Testis (tissue), 2 donors: ENCODE measurements around the gene CRB1.

Source experiments
- CTCF ChIP-seq, 3 experiments: fragments of 450-650 bp in 2 of 3; fragments of 200-600 bp in 1 of 3; sonication (generic) in 1 of 3; IDR thresholded peaks; one replicate each; pipeline ENCODE4 v1.5.1; 2016 to 2019; ENCODE audit warnings: antibody characterized with exemption in 3 of 3, mild to moderate bottlenecking in 2 of 3, moderate library complexity in 1 of 3
- POLR2A ChIP-seq: fragments of 450-650 bp; IDR thresholded peaks from one replicate; pipeline ENCODE4 v1.6.1; 2017; ENCODE audit warnings: antibody characterized with exemption, mild to moderate bottlenecking, moderate library complexity

- TF ChIP-seq CTCF (IDR thresholded peaks at IDR 0.05) (no peak), POLR2A (no peak)
Measured at GRCh38 chr1:197358959-197359358, 90.9 kb downstream of the CRB1 start.
